HFFc6 (cell line): ENCODE data around the gene GPR45. TPM values are rescaled to one million over a fixed set of nuclear protein-coding genes. Genes with fewer than 3 reads are reported as not detected.

Experiments used
- DNase-seq: peaks from one replicate; pipeline ENCODE4 v3.0.0-alpha.2; 2018
- H3K27ac Mint-ChIP-seq: 2 replicates; pipeline ENCODE4 v1.8.0; 2020; ENCODE audit warnings: mild to moderate bottlenecking, mixed read lengths
- H3K27me3 Mint-ChIP-seq: 2 replicates; pipeline ENCODE4 v1.8.0; 2021; ENCODE audit warnings: mild to moderate bottlenecking, moderate library complexity, mixed read lengths; ENCODE audit not compliant: insufficient read depth
- H3K36me3 Mint-ChIP-seq: 2 replicates; pipeline ENCODE4 v1.8.0; 2021; ENCODE audit warnings: low read depth, mixed read lengths
- H3K4me1 Mint-ChIP-seq: 2 replicates; pipeline ENCODE4 v1.8.0; 2020; ENCODE audit warnings: low read depth, mixed read lengths
- H3K4me3 Mint-ChIP-seq: 2 replicates; pipeline ENCODE4 v1.8.0; 2020; ENCODE audit warnings: mild to moderate bottlenecking, moderate library complexity, mixed read lengths
- H3K9me3 Mint-ChIP-seq: 2 replicates; pipeline ENCODE4 v1.8.0; 2020; ENCODE audit warnings: mild to moderate bottlenecking, mixed read lengths
- CTCF ChIP-seq: fragments of 200-600 bp; sonication (generic); IDR thresholded peaks from 2 replicates; pipeline ENCODE4 v1.5.0; 2021; ENCODE audit warnings: antibody characterized with exemption, mild to moderate bottlenecking
- total RNA-seq, 6 experiments: library from RNA; stranded (reverse); fragmentation: NEBNext Ultra II Directional; extraction: Animal tissue kit (Norgen Biotek cat#: 25700); gene quantifications; 2 replicates in 1 of 6; 3 replicates in 5 of 6; pipeline ENCODE4 v1.2.3, GENCODE V29; 2021

GPR45 gene
- total RNA-seq, 6 experiments from 2014 or later = not detected

DNA sequence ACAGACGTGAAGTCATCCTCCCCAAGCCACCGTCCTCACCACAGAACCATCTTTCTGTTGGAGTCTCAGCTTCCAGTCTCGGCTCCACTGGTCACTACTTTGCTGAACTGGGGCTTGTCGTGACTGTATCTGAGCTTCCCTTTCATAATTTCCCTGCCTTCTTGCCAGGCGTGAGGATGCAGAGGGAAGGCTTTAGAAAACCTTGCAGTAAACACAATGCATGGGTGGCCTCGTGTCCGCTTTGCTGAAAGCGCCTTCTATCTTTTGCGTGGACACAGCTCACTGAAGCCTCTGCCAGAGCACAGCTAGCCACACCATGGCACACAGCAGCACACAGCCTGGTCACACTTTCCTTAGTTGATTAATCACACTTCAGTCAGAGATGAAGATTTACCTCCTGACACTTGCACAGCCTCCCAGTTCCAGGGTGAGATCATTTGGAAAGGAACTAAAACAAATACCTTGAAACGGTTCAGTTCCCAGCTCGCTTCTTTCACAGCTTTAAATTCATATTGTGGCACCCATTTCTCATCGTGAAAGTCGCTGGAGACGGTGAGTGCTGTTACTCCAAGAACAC, 2.8 kb upstream of the GPR45 start:
- TF ChIP-seq CTCF = no peak
- Mint-ChIP-seq H3K9me3 (no peaks in the 10 kb centered on the region), H3K4me3 (no peak overlapping the region), H3K4me1 (peaks cover 40% of the 10 kb centered on the region), H3K27me3 (peaks cover 5% of the 10 kb centered on the region), H3K36me3 (no peaks in the 10 kb centered on the region), H3K27ac (no peak overlapping the region)
- no peak for DNase-seq

- peak overlapping the region; percentile 68 for H3K4me3 Mint-ChIP-seq
- H3K9me3 Mint-ChIP-seq = no peaks in the 10 kb centered on the region
- no peak for TF ChIP-seq CTCF
- no peaks in the 10 kb centered on the region for H3K36me3 Mint-ChIP-seq
- peaks cover 2% of the 10 kb centered on the region for H3K27me3 Mint-ChIP-seq
- peak; percentile 89 for DNase-seq
- peak overlapping the region; percentile 53; the same call in 1 of the 2 replicates for H3K27ac Mint-ChIP-seq
- H3K4me1 Mint-ChIP-seq = peaks cover 39% of the 10 kb centered on the region
Observed at GRCh38 chr2:105239924-105240323, 1.6 kb upstream of the GPR45 start.

GRCh38 chr2:105242286-105242993, 897 bp downstream of the GPR45 start:
- Mint-ChIP-seq H3K4me1 (peaks cover 25% of the 10 kb centered on the region), H3K4me3 (no peak overlapping the region), H3K36me3 (no peaks in the 10 kb centered on the region), H3K27ac (no peak overlapping the region), H3K27me3 (peaks cover 2% of the 10 kb centered on the region), H3K9me3 (no peaks in the 10 kb centered on the region; the same call in 1 of the 2 replicates)
- TF ChIP-seq CTCF = no peak
- DNase-seq = no peak

GRCh38 chr2:105243961-105244360, 2.4 kb downstream of the GPR45 start:
- Mint-ChIP-seq H3K4me3 (no peak overlapping the region), H3K36me3 (no peaks in the 10 kb centered on the region), H3K27ac (no peak overlapping the region), H3K9me3 (no peaks in the 10 kb centered on the region; the same call in 1 of the 2 replicates), H3K4me1 (peaks cover 17% of the 10 kb centered on the region), H3K27me3 (peaks cover 2% of the 10 kb centered on the region)
- no peak for DNase-seq
- TF ChIP-seq CTCF = peak; percentile 62

DNA sequence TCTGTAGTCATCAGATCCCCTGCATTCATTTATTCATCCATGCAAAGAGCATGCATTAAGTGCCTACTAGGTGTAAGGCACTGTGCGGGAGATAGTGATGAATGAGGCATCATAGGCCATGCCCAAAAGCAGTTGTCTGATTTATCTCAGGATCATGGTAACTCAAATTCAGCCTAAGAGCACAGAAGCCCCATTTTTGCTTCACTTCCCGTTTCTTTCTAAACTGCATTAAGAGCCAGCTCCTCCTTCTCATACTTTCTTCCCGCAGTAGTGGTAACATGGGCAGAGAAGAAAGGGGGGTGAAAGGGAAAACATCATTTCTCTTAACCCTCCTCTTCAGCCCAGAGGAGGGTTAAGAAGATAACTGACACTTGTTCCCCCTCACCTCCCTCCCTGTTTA, 2.9 kb downstream of the GPR45 start:
- Mint-ChIP-seq H3K9me3 (no peaks in the 10 kb centered on the region; the same call in 1 of the 2 replicates), H3K4me1 (peaks cover 12% of the 10 kb centered on the region), H3K36me3 (no peaks in the 10 kb centered on the region), H3K4me3 (no peak overlapping the region), H3K27me3 (peaks cover 2% of the 10 kb centered on the region), H3K27ac (no peak overlapping the region)
- DNase-seq = no peak
- TF ChIP-seq CTCF = no peak
